Measurements from ENCODE around the gene IL10RB. TPM values are rescaled to one million over a fixed set of nuclear protein-coding genes. Genes with fewer than 3 reads are reported as not detected.

Gene IL10RB
- total RNA-seq, 1 experiment from 2014 or later, result 3.1 TPM

- Mint-ChIP-seq H3K9me3 (no peaks in the 10 kb centered on the region), H3K4me3 (no peak overlapping the region), H3K36me3 (ENCODE audit: insufficient read depth in 1 of 3, low read depth in 3 of 3) (peaks cover 32 to 79% (median 70%) of the 10 kb centered on the region in 3 experiments), H3K4me1 (peaks cover 0 to 2% of the 10 kb centered on the region in 2 experiments; a peak in 1 of 4 replicates), H3K27me3 (ENCODE audit: low read depth) (no peaks in the 10 kb centered on the region), H3K27ac (no peak overlapping the region)
- no peaks in the 10 kb centered on the region for H3K79me2 ChIP-seq (ENCODE audit: insufficient read depth, low read length)
- H4K91ac ChIP-seq (ENCODE audit: insufficient read length, low read depth, low read length), result no peak overlapping the region
- no peak for DNase-seq
- H3K9me3 ChIP-seq (ENCODE audit: control insufficient read depth, low read depth, low read length), result no peaks in the 10 kb centered on the region
- TF ChIP-seq, protein P1, sequence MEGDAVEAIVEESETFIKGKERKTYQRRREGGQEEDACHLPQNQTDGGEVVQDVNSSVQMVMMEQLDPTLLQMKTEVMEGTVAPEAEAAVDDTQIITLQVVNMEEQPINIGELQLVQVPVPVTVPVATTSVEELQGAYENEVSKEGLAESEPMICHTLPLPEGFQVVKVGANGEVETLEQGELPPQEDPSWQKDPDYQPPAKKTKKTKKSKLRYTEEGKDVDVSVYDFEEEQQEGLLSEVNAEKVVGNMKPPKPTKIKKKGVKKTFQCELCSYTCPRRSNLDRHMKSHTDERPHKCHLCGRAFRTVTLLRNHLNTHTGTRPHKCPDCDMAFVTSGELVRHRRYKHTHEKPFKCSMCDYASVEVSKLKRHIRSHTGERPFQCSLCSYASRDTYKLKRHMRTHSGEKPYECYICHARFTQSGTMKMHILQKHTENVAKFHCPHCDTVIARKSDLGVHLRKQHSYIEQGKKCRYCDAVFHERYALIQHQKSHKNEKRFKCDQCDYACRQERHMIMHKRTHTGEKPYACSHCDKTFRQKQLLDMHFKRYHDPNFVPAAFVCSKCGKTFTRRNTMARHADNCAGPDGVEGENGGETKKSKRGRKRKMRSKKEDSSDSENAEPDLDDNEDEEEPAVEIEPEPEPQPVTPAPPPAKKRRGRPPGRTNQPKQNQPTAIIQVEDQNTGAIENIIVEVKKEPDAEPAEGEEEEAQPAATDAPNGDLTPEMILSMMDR (conservative IDR thresholded peaks at IDR 0.05), result no peak
- no peak overlapping the region for H2BK15ac ChIP-seq (ENCODE audit: low read depth, low read length)
- no peaks in the 10 kb centered on the region for H3K4me1 ChIP-seq (ENCODE audit: insufficient read depth, low read length)
- H3K4ac ChIP-seq (ENCODE audit: low read depth, low read length), result no peak overlapping the region
- no peak overlapping the region for H3K14ac ChIP-seq (ENCODE audit: insufficient read depth, low read length)
- WGBS (ENCODE audit: extremely low coverage, insufficient read length, low lambda C conversion rate), result no CpG with 5 or more reads among the region's 6 CpGs
- no peak overlapping the region for H2BK12ac ChIP-seq (ENCODE audit: insufficient read length, low read depth, low read length)
- no peak overlapping the region for H2BK20ac ChIP-seq (ENCODE audit: low read depth, low read length, poor library complexity, severe bottlenecking)
- no peak overlapping the region for H4K5ac ChIP-seq (ENCODE audit: insufficient read length, low read depth, low read length)
- H3K23ac ChIP-seq (ENCODE audit: insufficient read length, low read depth, low read length), result no peak overlapping the region
- no peak overlapping the region for H2BK120ac ChIP-seq (ENCODE audit: low read depth, low read length, poor library complexity, severe bottlenecking)
- no peaks in the 10 kb centered on the region for H4K20me1 ChIP-seq (ENCODE audit: control insufficient read depth, insufficient read depth, insufficient read length)
- no peaks in the 10 kb centered on the region for H3K79me1 ChIP-seq (ENCODE audit: insufficient read depth, low read depth, low read length, poor library complexity, severe bottlenecking)
- H3K18ac ChIP-seq (ENCODE audit: insufficient read length, low read depth, low read length), result no peak overlapping the region
- no peak overlapping the region for H2BK5ac ChIP-seq (ENCODE audit: insufficient read length, low read length)
- no peak overlapping the region for H3T11ph ChIP-seq (ENCODE audit: low read length)
- no peak overlapping the region for H3K27ac ChIP-seq (ENCODE audit: insufficient read length, low read depth, low read length)
- no peak overlapping the region for H4K8ac ChIP-seq (replicated peaks; ENCODE audit: insufficient read length, low read depth, low read length)
- no peak overlapping the region for H2AK5ac ChIP-seq (ENCODE audit: insufficient read length, low read length)
- no peak overlapping the region for H3K4me2 ChIP-seq (ENCODE audit: insufficient read depth, insufficient read length, low read length)
- H3K27me3 ChIP-seq (ENCODE audit: insufficient read depth, low read length), result no peaks in the 10 kb centered on the region
- no peak overlapping the region for H3K56ac ChIP-seq (ENCODE audit: insufficient read length, low read depth, low read length)
- H2AFZ ChIP-seq (ENCODE audit: low read length), result no peak overlapping the region
- H3K23me2 ChIP-seq (ENCODE audit: insufficient read length, low read depth, low read length, poor library complexity, severe bottlenecking), result no peaks in the 10 kb centered on the region
- no peak overlapping the region for H3K9ac ChIP-seq (ENCODE audit: extremely low read depth, insufficient read length, low read length)
Observed at GRCh38 chr21:33247599-33247998, 18.6 kb upstream of the IL10RB start.

Data from H9 (cell line).